ENCODE data around the gene TCF3. TPM values are rescaled to one million over a fixed set of nuclear protein-coding genes. Genes with fewer than 3 reads are reported as not detected.

Gene TCF3
- total and polyA plus RNA-seq, 4 donors: 5.2 to 119 (median 12.8) TPM

DNA sequence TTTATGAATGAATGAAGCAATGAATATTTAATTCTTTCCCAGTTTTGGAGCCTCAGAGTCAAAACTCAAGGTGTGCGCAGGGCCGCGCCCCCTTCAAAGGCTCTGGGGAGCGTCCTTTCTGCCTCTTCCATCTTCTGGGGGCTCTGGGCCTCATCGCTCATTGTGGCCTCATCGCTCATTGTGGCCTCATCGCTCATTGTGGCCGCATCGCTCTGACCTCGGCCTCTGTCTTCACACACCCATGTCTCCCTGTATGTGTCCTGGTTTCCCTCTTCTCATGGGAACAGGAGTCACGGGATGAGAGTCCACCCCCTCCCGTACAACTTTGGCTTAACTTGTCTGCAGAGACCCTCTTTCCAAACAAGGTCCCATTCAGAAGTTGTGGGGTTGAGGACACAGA lies 81.1 kb downstream of the TCF3 start:
- no peak for DNase-seq (ENCODE audit: low spot score)
- Histone ChIP-seq H3K9ac (ENCODE audit: low read depth in 1 of 2, low read length in 2 of 2) (no peak overlapping the region), H3K9me3 (ENCODE audit: control insufficient read depth in 4 of 4, low read length in 3 of 4) (no peaks in the 10 kb centered on the region), H3K36me3 (ENCODE audit: control insufficient read depth in 4 of 4, insufficient read depth in 3 of 4, low read depth in 1 of 4, low read length in 3 of 4) (peaks cover 0 to 2% (median 0%) of the 10 kb centered on the region in 4 donors), H3K27ac (ENCODE audit: low read depth in 1 of 2, low read length in 2 of 2) (no peak overlapping the region), H3K27me3 (ENCODE audit: control insufficient read depth in 4 of 4, insufficient read depth in 4 of 4, low read length in 3 of 4) (no peaks in the 10 kb centered on the region), H3K4me3 (ENCODE audit: low read depth in 1 of 3, low read length in 3 of 3) (no peak overlapping the region), H3K4me1 (ENCODE audit: control insufficient read depth in 4 of 4, insufficient read depth in 4 of 4, low read length in 3 of 4) (peaks cover 0 to 12% (median 8%) of the 10 kb centered on the region in 4 donors)
- 93% methylated on average over 12 of the region's 12 CpGs for WGBS
- TF ChIP-seq NR2F2 (IDR thresholded peaks at IDR 0.05) (no peak), TAF1 (conservative IDR thresholded peaks at IDR 0.05) (no peak), SP1 (IDR thresholded peaks at IDR 0.05) (no peak), CTCF (IDR thresholded peaks at IDR 0.05; ENCODE audit: low read depth, low read length, missing input control) (no peak), RXRA (IDR thresholded peaks at IDR 0.05) (no peak), HNF4G (IDR thresholded peaks at IDR 0.05) (no peak), HNF4A (conservative IDR thresholded peaks at IDR 0.05) (no peak), GABPA (IDR thresholded peaks at IDR 0.05 in 1 of 2, conservative IDR thresholded peaks at IDR 0.05 in 1 of 2) (no peak), JUND (IDR thresholded peaks at IDR 0.05) (no peak), EGR1 (IDR thresholded peaks at IDR 0.05; ENCODE audit: low read depth in 2 of 2) (no peak), FOXA2 (IDR thresholded peaks at IDR 0.05) (no peak), ZBTB33 (IDR thresholded peaks at IDR 0.05) (no peak), FOXA1 (IDR thresholded peaks at IDR 0.05) (no peak)
- TF ChIP-seq, protein P1, sequence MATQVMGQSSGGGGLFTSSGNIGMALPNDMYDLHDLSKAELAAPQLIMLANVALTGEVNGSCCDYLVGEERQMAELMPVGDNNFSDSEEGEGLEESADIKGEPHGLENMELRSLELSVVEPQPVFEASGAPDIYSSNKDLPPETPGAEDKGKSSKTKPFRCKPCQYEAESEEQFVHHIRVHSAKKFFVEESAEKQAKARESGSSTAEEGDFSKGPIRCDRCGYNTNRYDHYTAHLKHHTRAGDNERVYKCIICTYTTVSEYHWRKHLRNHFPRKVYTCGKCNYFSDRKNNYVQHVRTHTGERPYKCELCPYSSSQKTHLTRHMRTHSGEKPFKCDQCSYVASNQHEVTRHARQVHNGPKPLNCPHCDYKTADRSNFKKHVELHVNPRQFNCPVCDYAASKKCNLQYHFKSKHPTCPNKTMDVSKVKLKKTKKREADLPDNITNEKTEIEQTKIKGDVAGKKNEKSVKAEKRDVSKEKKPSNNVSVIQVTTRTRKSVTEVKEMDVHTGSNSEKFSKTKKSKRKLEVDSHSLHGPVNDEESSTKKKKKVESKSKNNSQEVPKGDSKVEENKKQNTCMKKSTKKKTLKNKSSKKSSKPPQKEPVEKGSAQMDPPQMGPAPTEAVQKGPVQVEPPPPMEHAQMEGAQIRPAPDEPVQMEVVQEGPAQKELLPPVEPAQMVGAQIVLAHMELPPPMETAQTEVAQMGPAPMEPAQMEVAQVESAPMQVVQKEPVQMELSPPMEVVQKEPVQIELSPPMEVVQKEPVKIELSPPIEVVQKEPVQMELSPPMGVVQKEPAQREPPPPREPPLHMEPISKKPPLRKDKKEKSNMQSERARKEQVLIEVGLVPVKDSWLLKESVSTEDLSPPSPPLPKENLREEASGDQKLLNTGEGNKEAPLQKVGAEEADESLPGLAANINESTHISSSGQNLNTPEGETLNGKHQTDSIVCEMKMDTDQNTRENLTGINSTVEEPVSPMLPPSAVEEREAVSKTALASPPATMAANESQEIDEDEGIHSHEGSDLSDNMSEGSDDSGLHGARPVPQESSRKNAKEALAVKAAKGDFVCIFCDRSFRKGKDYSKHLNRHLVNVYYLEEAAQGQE (IDR thresholded peaks at IDR 0.05): no peak
- TF ChIP-seq, protein P2, sequence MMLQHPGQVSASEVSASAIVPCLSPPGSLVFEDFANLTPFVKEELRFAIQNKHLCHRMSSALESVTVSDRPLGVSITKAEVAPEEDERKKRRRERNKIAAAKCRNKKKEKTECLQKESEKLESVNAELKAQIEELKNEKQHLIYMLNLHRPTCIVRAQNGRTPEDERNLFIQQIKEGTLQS (IDR thresholded peaks at IDR 0.05): no peak
- TF ChIP-seq, protein P3, sequence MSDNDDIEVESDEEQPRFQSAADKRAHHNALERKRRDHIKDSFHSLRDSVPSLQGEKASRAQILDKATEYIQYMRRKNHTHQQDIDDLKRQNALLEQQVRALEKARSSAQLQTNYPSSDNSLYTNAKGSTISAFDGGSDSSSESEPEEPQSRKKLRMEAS (IDR thresholded peaks at IDR 0.05): no peak

DNA sequence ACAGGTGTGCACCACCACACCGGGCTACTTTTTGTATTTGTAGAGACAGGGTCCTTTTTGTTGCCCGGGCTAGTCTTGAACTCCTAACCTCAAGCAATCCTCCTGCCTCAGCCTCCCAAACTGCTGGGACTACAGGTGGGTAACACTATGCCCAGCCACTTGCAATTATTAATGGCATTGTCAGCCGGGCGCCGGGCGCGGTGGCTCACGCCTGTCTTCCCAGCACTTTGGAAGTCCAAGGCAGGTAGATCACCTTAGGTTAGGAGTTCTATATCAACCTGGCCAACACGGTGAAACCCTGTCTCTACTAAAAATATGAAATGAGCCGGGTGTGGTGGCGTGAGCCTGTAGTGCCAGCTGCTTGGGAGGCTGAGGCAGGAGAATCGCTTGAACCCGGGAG lies 81.6 kb downstream of the TCF3 start:
- no peak overlapping the region for H3K9ac ChIP-seq (ENCODE audit: low read depth in 1 of 2, low read length in 2 of 2)
- H3K27ac ChIP-seq (ENCODE audit: low read depth in 1 of 2, low read length in 2 of 2): no peak overlapping the region
- no peaks in the 10 kb centered on the region for H3K36me3 ChIP-seq (ENCODE audit: control insufficient read depth in 4 of 4, insufficient read depth in 3 of 4, low read depth in 1 of 4, low read length in 3 of 4)
- H3K27me3 ChIP-seq (ENCODE audit: control insufficient read depth in 4 of 4, insufficient read depth in 4 of 4, low read length in 3 of 4): no peaks in the 10 kb centered on the region
- H3K4me1 ChIP-seq (ENCODE audit: control insufficient read depth in 4 of 4, insufficient read depth in 4 of 4, low read length in 3 of 4): peaks cover 0 to 12% (median 8%) of the 10 kb centered on the region in 4 donors
- H3K9me3 ChIP-seq (ENCODE audit: control insufficient read depth in 4 of 4, low read length in 3 of 4): no peaks in the 10 kb centered on the region
- DNase-seq (ENCODE audit: low spot score): no peak
- no peak overlapping the region for H3K4me3 ChIP-seq (ENCODE audit: low read depth in 1 of 3, low read length in 3 of 3)
- WGBS: 96% methylated on average over 13 of the region's 13 CpGs
- TF ChIP-seq FOXA2 (IDR thresholded peaks at IDR 0.05) (no peak), TAF1 (conservative IDR thresholded peaks at IDR 0.05) (no peak), HNF4A (conservative IDR thresholded peaks at IDR 0.05) (no peak), JUND (IDR thresholded peaks at IDR 0.05) (no peak), ZBTB33 (IDR thresholded peaks at IDR 0.05) (no peak), YY1 (IDR thresholded peaks at IDR 0.05) (no peak), GABPA (IDR thresholded peaks at IDR 0.05 in 1 of 2, conservative IDR thresholded peaks at IDR 0.05 in 1 of 2) (no peak), EGR1 (IDR thresholded peaks at IDR 0.05; ENCODE audit: low read depth in 2 of 2) (no peak), HNF4G (IDR thresholded peaks at IDR 0.05) (no peak), SP1 (IDR thresholded peaks at IDR 0.05) (no peak)
- TF ChIP-seq, protein P2 (IDR thresholded peaks at IDR 0.05): no peak
- TF ChIP-seq, protein P1 (IDR thresholded peaks at IDR 0.05): no peak
